Gastroesophageal sphincter (tissue), 3 donors: ENCODE results near the gene PALM3.

ENCODE experiments used
- CTCF ChIP-seq, 4 experiments: fragments of 200-600 bp in 2 of 4; fragments of 450-650 bp in 2 of 4; sonication (generic) in 1 of 4; IDR thresholded peaks; one replicate each; pipeline ENCODE4 v1.5.1; 2017 to 2019; ENCODE audit warnings: antibody characterized with exemption in 4 of 4, mild to moderate bottlenecking in 2 of 4, moderate library complexity in 2 of 4
- EP300 ChIP-seq: sonication (generic); formaldehyde crosslinking; IDR thresholded peaks from one replicate; pipeline ENCODE4 v1.6.1; 2017; ENCODE audit warnings: antibody characterized with exemption, mild to moderate bottlenecking
- POLR2A ChIP-seq, 2 donors: fragments of 450-650 bp; IDR thresholded peaks; one replicate each; pipeline ENCODE4 v1.6.1; 2017; ENCODE audit warnings: antibody characterized with exemption in 2 of 2, mild to moderate bottlenecking in 2 of 2, moderate library complexity in 1 of 2

DNA sequence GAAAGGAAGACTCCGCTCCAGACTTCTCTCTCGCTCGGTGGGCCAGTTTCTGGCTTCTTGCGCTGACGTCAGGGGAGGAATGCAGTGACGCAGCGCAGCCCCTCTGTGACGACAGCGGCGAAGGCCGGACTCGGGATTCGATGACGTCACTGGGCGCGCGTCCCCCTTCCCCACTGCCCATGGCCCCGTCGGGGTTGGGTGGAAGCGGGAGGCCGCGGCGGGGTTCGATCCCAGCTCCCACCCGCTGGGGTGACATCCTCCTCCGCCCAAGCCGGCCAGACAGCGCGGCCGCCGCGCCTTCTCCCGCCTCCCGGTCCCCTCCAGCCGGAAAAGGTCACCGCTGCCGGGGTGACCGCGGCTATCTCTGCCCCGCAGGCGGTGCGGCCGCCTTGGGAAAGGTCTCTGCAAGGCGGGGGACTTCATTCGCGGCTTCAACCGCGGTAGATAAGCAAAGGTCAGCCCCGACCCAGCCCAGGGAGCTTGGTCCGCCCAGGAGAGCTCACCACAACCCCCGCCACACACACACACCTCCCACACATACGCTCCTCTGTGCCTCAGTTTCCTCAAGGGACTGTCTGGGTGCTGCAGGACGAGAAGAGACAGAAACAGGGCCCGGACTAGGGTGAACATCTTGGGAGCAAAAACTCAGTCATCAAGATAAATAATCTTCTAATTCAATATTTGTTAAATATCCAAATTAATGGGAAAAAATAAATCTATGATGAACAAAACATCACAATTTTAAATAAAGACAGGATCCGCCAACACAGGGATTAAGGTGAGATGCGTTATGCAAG lies 54.9 kb downstream of the PALM3 start:
- TF ChIP-seq CTCF (IDR thresholded peaks at IDR 0.05) (peak in 1 of 4 experiments; percentile 12), EP300 (no peak), POLR2A (IDR thresholded peaks at IDR 0.05) (peak; percentile 58 to 60)
